HFFc6 (cell line): ENCODE data around the gene AEN. TPM values are rescaled to one million over a fixed set of nuclear protein-coding genes. Genes with fewer than 3 reads are reported as not detected.

ENCODE experiments used
- DNase-seq: peaks from one replicate; pipeline ENCODE4 v3.0.0-alpha.2; 2018
- H3K27ac Mint-ChIP-seq: 2 replicates; pipeline ENCODE4 v1.8.0; 2020; ENCODE audit warnings: mild to moderate bottlenecking, mixed read lengths
- H3K27me3 Mint-ChIP-seq: 2 replicates; pipeline ENCODE4 v1.8.0; 2021; ENCODE audit warnings: mild to moderate bottlenecking, moderate library complexity, mixed read lengths; ENCODE audit not compliant: insufficient read depth
- H3K36me3 Mint-ChIP-seq: 2 replicates; pipeline ENCODE4 v1.8.0; 2021; ENCODE audit warnings: low read depth, mixed read lengths
- H3K4me1 Mint-ChIP-seq: 2 replicates; pipeline ENCODE4 v1.8.0; 2020; ENCODE audit warnings: low read depth, mixed read lengths
- H3K4me3 Mint-ChIP-seq: 2 replicates; pipeline ENCODE4 v1.8.0; 2020; ENCODE audit warnings: mild to moderate bottlenecking, moderate library complexity, mixed read lengths
- H3K9me3 Mint-ChIP-seq: 2 replicates; pipeline ENCODE4 v1.8.0; 2020; ENCODE audit warnings: mild to moderate bottlenecking, mixed read lengths
- CTCF ChIP-seq: fragments of 200-600 bp; sonication (generic); IDR thresholded peaks from 2 replicates; pipeline ENCODE4 v1.5.0; 2021; ENCODE audit warnings: antibody characterized with exemption, mild to moderate bottlenecking
- total RNA-seq, 6 experiments: library from RNA; stranded (reverse); fragmentation: NEBNext Ultra II Directional; extraction: Animal tissue kit (Norgen Biotek cat#: 25700); gene quantifications; 2 replicates in 1 of 6; 3 replicates in 5 of 6; pipeline ENCODE4 v1.2.3, GENCODE V29; 2021

AEN gene
- total RNA-seq, 6 experiments from 2014 or later, result 65.4 to 73.4 (median 67.8) TPM

GRCh38 chr15:88619796-88620195 lies 1.3 kb upstream of the AEN start:
- H3K36me3 Mint-ChIP-seq, result peaks cover 32% of the 10 kb centered on the region
- no peak for TF ChIP-seq CTCF
- peaks cover 39% of the 10 kb centered on the region for H3K4me1 Mint-ChIP-seq
- no peak for DNase-seq
- H3K27ac Mint-ChIP-seq, result no peak overlapping the region
- H3K4me3 Mint-ChIP-seq, result no peak overlapping the region
- no peaks in the 10 kb centered on the region; the same call in 1 of the 2 replicates for H3K27me3 Mint-ChIP-seq
- H3K9me3 Mint-ChIP-seq, result no peaks in the 10 kb centered on the region

DNA sequence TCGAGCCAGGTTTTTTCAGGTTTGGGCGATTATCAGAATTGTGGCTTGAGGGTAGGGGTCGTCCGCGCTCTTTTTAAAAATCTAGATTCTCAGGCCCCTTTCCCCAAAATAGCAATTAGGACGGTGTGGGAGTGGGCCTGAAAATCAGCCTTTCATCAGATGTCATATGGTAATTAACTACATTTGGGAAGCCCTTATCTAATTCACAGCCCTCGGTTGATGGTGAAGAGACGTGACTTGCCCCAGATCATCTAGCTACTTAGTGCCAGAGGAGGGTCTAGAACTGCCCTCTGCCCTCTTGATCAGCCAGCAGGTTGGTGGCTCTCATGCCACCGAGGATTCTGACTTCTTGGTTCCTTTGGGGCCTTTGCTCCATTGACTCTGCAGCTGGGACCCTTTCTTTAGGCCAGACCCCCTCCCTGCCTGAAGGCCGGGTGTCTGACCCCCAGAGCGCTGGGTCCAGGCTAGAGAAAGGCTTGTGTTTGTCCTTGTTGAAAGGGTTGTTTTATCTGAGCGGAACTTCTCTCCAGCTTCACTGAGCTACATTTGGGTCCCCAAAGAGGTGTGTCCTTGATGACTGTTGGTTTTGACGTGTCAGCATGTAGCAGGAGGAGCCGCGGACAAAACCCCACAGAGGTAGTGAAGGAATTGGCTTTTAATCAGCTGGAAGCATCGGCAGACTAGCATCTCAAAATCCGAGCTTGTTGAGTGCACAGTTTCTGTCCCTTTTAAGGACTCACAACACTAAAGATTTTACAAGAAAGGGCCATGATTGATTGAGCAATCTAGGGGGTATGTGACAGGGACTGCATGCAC lies 857 bp downstream of the AEN start:
- no peaks in the 10 kb centered on the region for H3K9me3 Mint-ChIP-seq
- peak; percentile 29 for DNase-seq
- H3K27ac Mint-ChIP-seq, result peak overlapping the region; percentile 88
- H3K36me3 Mint-ChIP-seq, result peaks cover 37% of the 10 kb centered on the region
- H3K4me1 Mint-ChIP-seq, result peaks cover 50% of the 10 kb centered on the region
- H3K27me3 Mint-ChIP-seq, result no peaks in the 10 kb centered on the region; the same call in 1 of the 2 replicates
- no peak for TF ChIP-seq CTCF
- peak overlapping the region; percentile 93 for H3K4me3 Mint-ChIP-seq

GRCh38 chr15:88622605-88622975 lies 1.4 kb downstream of the AEN start:
- TF ChIP-seq CTCF, result no peak
- Mint-ChIP-seq H3K36me3 (peaks cover 43% of the 10 kb centered on the region), H3K4me1 (peaks cover 56% of the 10 kb centered on the region), H3K27ac (peak overlapping the region; percentile 88), H3K27me3 (no peaks in the 10 kb centered on the region; the same call in 1 of the 2 replicates), H3K4me3 (peak overlapping the region; percentile 93), H3K9me3 (no peaks in the 10 kb centered on the region)
- DNase-seq, result no peak

GRCh38 chr15:88623061-88623460 lies 1.9 kb downstream of the AEN start:
- Mint-ChIP-seq H3K4me3 (peak overlapping the region; percentile 93), H3K4me1 (peaks cover 60% of the 10 kb centered on the region), H3K27ac (peak overlapping the region; percentile 88), H3K36me3 (peaks cover 48% of the 10 kb centered on the region), H3K27me3 (no peaks in the 10 kb centered on the region; the same call in 1 of the 2 replicates), H3K9me3 (no peaks in the 10 kb centered on the region)
- DNase-seq, result peak; percentile 87
- TF ChIP-seq CTCF, result no peak

DNA sequence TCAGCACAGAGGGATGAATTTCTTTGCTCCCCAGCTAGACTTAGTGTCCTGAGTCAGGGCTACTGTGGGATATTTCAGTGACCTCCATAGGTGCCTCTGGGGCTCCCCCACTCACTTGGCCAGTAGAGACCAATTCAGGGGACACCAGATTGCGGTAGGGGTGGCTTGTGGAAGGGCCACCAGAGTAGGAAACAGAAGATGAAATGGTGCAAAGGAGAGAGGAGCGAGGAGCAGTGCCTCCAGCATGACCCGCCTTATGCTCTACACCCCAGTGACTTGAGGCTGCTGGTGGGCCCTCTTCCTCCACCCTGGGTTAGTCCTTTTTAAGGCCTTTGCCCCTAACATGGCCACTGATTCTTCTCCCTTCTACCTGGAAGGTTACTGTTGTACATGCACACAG lies 2.5 kb downstream of the AEN start:
- peaks cover 66% of the 10 kb centered on the region for H3K4me1 Mint-ChIP-seq
- peak overlapping the region; percentile 88 for H3K27ac Mint-ChIP-seq
- H3K4me3 Mint-ChIP-seq, result peak overlapping the region; percentile 93
- H3K36me3 Mint-ChIP-seq, result peaks cover 54% of the 10 kb centered on the region
- no peaks in the 10 kb centered on the region for H3K9me3 Mint-ChIP-seq
- H3K27me3 Mint-ChIP-seq, result no peaks in the 10 kb centered on the region; the same call in 1 of the 2 replicates
- TF ChIP-seq CTCF, result no peak
- DNase-seq, result no peak
